ENCODE data around the gene CDK10.

DNA sequence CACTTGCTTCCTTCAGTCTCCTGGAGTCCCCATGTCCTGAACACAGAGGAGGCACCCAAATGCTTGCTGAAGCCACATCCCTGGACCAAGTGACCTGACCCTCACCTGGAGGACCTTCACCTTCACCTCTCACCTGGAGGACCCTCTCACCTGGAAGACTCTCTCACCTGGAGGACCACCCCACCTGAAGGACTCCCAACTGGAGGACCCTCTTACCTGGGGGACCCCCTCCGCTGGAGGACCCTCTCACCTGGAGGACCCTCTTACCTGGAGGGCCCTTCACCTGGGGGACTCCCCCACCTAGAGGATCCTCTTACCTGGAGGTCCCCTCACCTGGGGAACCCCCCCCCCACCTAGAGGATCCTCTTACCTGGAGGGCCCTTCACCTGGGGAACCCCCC, 573 bp upstream of the CDK10 start:
- no peak for TF ChIP-seq ZNF384 (IDR thresholded peaks at IDR 0.05; ENCODE audit: low read depth, low read length)
- no peak for TF ChIP-seq POLR2A (conservative IDR thresholded peaks at IDR 0.05)
- TF ChIP-seq, protein P1, sequence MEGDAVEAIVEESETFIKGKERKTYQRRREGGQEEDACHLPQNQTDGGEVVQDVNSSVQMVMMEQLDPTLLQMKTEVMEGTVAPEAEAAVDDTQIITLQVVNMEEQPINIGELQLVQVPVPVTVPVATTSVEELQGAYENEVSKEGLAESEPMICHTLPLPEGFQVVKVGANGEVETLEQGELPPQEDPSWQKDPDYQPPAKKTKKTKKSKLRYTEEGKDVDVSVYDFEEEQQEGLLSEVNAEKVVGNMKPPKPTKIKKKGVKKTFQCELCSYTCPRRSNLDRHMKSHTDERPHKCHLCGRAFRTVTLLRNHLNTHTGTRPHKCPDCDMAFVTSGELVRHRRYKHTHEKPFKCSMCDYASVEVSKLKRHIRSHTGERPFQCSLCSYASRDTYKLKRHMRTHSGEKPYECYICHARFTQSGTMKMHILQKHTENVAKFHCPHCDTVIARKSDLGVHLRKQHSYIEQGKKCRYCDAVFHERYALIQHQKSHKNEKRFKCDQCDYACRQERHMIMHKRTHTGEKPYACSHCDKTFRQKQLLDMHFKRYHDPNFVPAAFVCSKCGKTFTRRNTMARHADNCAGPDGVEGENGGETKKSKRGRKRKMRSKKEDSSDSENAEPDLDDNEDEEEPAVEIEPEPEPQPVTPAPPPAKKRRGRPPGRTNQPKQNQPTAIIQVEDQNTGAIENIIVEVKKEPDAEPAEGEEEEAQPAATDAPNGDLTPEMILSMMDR (IDR thresholded peaks at IDR 0.05 in 2 of 3, conservative IDR thresholded peaks at IDR 0.05 in 1 of 3; ENCODE audit: insufficient read depth in 2 of 3, low read depth in 1 of 3, low read length in 3 of 3): no peak
- TF ChIP-seq ZFX (CRISPR knock-in tag; IDR thresholded peaks at IDR 0.05): no peak
- no peak for TF ChIP-seq EZH2 (IDR thresholded peaks at IDR 0.05; ENCODE audit: borderline replicate concordance, low read depth, low read length)
- no peak for TF ChIP-seq GATAD2A (IDR thresholded peaks at IDR 0.05)
- no peak for TF ChIP-seq E2F3 (CRISPR knock-in tag; IDR thresholded peaks at IDR 0.05)
- TF ChIP-seq MAFK (IDR thresholded peaks at IDR 0.05; ENCODE audit: low read length): no peak
- no peak for TF ChIP-seq JUND (IDR thresholded peaks at IDR 0.05; ENCODE audit: borderline replicate concordance, low read depth, low read length)
- no peak for TF ChIP-seq JUND (tag; IDR thresholded peaks at IDR 0.05; ENCODE audit: borderline replicate concordance, low read depth, low read length)
- no peak for TF ChIP-seq ARNT (IDR thresholded peaks at IDR 0.05)
- no peak for TF ChIP-seq SMC3 (conservative IDR thresholded peaks at IDR 0.05; ENCODE audit: insufficient read depth, low read depth, low read length)
- TF ChIP-seq EGR1 (conservative IDR thresholded peaks at IDR 0.05): no peak
- TF ChIP-seq MAX (CRISPR knock-in tag; IDR thresholded peaks at IDR 0.05): no peak
